Small intestine (tissue), 7 donors: ENCODE results near the gene SEMA3E. TPM values are rescaled to one million over a fixed set of nuclear protein-coding genes. Genes with fewer than 3 reads are reported as not detected.

Experiments
- DNase-seq, 2 donors: peaks; one replicate each; pipeline versions ENCODE4 v3.0.0 to v3.0.0-alpha.2; 2013
- FAIRE-seq: peaks from 2 replicates; lab custom pipeline; 2012; peaks lifted over from hg19 to GRCh38; lab: Jason Lieb, UNC
- H3K27ac ChIP-seq, 3 donors: one replicate each; pipeline ENCODE4 v1.5.1; 2013; ENCODE audit warnings: low read length in 2 of 3, mild to moderate bottlenecking in 2 of 3, control low read depth in 1 of 3, inconsistent platforms in 1 of 3, low read depth in 1 of 3, moderate library complexity in 1 of 3
- H3K27me3 ChIP-seq, 3 donors: one replicate each; pipeline ENCODE4 v1.6.1; 2013; ENCODE audit warnings: low read length in 3 of 3, inconsistent platforms in 1 of 3; ENCODE audit not compliant: control insufficient read depth in 3 of 3, insufficient read depth in 3 of 3
- H3K36me3 ChIP-seq, 3 donors: one replicate each; pipeline ENCODE4 v1.6.1; 2013; ENCODE audit warnings: low read length in 3 of 3, inconsistent platforms in 1 of 3, low read depth in 1 of 3, mild to moderate bottlenecking in 1 of 3, moderate library complexity in 1 of 3; ENCODE audit not compliant: control insufficient read depth in 3 of 3, insufficient read depth in 2 of 3
- H3K4me1 ChIP-seq, 3 donors: one replicate each; pipeline ENCODE4 v1.6.1; 2013; ENCODE audit warnings: low read length in 2 of 3, inconsistent platforms in 1 of 3, low read depth in 1 of 3, mild to moderate bottlenecking in 1 of 3, moderate library complexity in 1 of 3; ENCODE audit not compliant: control insufficient read depth in 3 of 3, insufficient read depth in 2 of 3
- H3K4me3 ChIP-seq, 3 donors: one replicate each; pipeline ENCODE4 v1.5.1; 2013; ENCODE audit warnings: low read length in 3 of 3, control low read depth in 1 of 3, inconsistent platforms in 1 of 3, low read depth in 1 of 3, mild to moderate bottlenecking in 1 of 3, moderate library complexity in 1 of 3
- H3K9me3 ChIP-seq, 2 donors: one replicate each; pipeline ENCODE4 v1.6.1; 2013; ENCODE audit warnings: low read depth in 1 of 2, low read length in 1 of 2; ENCODE audit not compliant: control insufficient read depth in 2 of 2, insufficient read depth in 1 of 2
- WGBS, 3 donors: extraction: QIAGEN DNeasy Blood & Tissue Kit; methylation state at CpG; one replicate each; pipeline ENCODE4 v1.1.7; 2013; 5-methylcytosine and 5-hydroxymethylcytosine counted together
- polyA plus RNA-seq, 4 donors: library from polyadenylated mRNA; stranded (reverse) in 3 of 4; unstranded in 1 of 4; fragments of 200-250 nt in 3 of 4; fragments of 120-200 nt in 1 of 4; gene quantifications; one replicate each; pipeline versions ENCODE4 v1.2.1 to v1.2.3, GENCODE V29; 2013
- donor health status: healthy with polysubstance abuse.
- donor health status: control.
- donor health status: control.
- donor health status: Bipolar disorder and iron deficiency.
- donor health status: healthy.

The SEMA3E gene
- polyA plus RNA-seq, 4 donors: under 0.01 to 1.2 (median 0.10) TPM; not detected in 1

DNA sequence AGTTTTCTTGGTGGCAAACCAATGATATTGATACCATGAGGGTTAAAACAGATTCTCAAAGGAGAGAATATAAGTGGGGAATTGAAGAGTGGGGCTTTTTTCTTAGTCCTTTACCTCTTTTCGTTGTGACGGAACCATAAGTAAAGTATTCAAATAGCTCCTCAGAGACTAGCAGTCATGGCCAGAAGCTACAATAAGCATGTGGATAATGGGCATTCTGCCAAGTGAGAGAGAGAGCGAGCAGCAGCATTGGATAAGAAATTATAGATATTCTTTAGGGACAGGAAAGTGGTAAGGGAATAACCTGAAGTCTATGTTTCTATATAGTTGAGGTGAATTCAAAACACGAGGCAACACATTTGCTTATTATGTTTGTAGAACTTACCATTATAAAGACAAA is 235.1 kb downstream of the SEMA3E start:
- no peaks in the 10 kb centered on the region for H3K9me3 ChIP-seq
- no peak overlapping the region for H3K4me3 ChIP-seq
- WGBS, 3 donors: 27 to 43% (median 28%) methylated on average over 4 of the region's 4 CpGs
- no peak overlapping the region for H3K27ac ChIP-seq
- no peaks in the 10 kb centered on the region for H3K27me3 ChIP-seq
- FAIRE-seq (no peak), DNase-seq (peak in 1 of 2 donors; percentile 6)
- no peaks in the 10 kb centered on the region for H3K4me1 ChIP-seq
- no peaks in the 10 kb centered on the region for H3K36me3 ChIP-seq

DNA sequence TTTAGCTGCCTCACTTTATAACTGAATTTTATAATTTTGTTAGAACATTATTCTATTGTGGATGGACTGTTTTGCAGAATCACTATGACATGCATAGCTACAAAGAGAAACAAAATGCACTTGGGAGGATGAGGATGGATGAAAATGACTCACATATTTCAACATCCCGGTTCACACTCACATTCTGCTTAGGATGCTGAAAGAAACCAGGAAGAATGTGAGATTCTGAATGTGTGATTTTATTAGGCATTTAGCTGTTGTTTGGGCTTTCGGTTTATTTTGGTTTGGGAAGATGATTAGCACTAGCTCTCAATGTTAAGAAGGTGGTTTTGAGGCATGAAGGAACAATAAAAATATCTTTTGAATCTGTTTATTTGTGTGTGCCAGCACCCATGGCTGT is 235.5 kb downstream of the SEMA3E start:
- Histone ChIP-seq H3K27ac (no peak overlapping the region), H3K4me3 (no peak overlapping the region), H3K36me3 (no peaks in the 10 kb centered on the region), H3K9me3 (no peaks in the 10 kb centered on the region), H3K27me3 (no peaks in the 10 kb centered on the region), H3K4me1 (no peaks in the 10 kb centered on the region)
- DNase-seq (no peak), FAIRE-seq (no peak)
- 63 to 89% (median 76%) methylated on average over 2 of the region's 2 CpGs for WGBS, 3 donors

DNA sequence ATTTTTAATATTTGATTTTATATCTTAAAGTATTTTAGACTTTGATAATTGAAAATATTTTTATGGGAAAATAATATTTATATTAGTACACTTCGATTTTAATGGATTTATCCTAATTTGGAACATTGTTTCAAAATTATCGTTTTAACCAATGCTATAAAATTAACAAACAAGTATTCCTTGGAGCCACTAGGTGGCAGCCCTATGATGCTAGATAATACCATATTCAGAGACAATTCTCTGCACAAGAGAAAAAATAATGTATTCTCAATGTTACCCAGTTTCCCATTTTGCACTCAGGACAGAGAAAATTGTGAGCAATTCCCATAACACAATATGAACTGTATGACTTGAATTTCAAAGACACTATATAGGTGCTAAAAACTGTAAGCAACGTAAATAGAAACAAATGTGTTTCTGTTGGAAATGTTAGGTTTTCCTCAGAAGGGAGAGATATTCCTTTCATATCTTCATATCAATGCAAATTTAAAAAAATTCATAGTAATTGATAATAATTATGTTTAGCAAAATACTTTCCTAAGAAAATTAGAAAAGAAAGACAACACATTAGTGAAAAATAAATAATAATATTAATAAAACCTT is 237.8 kb downstream of the SEMA3E start:
- FAIRE-seq (no peak), DNase-seq (peak; percentile 8 to 52)
- Histone ChIP-seq H3K9me3 (no peaks in the 10 kb centered on the region), H3K4me3 (no peak overlapping the region), H3K27me3 (no peaks in the 10 kb centered on the region), H3K27ac (no peak overlapping the region), H3K36me3 (no peaks in the 10 kb centered on the region), H3K4me1 (no peaks in the 10 kb centered on the region)
- WGBS, 3 donors: 26 to 31% (median 29%) methylated on average over 3 of the region's 3 CpGs

DNA sequence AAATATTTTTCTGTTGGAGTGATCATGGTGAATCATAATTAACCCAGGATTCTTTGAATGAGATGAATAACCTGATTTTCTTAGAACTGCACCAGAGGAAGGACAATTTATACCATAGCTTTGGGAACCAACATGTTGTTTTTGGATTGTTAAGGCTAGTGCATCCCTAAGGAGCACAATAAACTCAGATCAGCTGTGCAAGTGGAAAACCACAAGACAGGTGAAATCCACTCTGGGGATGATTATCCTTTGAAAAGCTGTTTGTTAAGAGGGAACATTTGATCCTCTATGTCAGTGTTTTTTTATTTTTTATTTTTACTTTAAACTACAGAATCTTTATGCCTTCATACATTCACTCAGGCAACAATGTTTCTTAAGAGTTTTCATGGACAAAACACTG is 254.2 kb downstream of the SEMA3E start:
- no peaks in the 10 kb centered on the region for H3K4me1 ChIP-seq
- no peaks in the 10 kb centered on the region for H3K36me3 ChIP-seq
- H3K4me3 ChIP-seq: no peak overlapping the region
- no peak for FAIRE-seq
- DNase-seq: no peak
- no peaks in the 10 kb centered on the region for H3K27me3 ChIP-seq
- H3K9me3 ChIP-seq: no peaks in the 10 kb centered on the region
- H3K27ac ChIP-seq: no peak overlapping the region

DNA sequence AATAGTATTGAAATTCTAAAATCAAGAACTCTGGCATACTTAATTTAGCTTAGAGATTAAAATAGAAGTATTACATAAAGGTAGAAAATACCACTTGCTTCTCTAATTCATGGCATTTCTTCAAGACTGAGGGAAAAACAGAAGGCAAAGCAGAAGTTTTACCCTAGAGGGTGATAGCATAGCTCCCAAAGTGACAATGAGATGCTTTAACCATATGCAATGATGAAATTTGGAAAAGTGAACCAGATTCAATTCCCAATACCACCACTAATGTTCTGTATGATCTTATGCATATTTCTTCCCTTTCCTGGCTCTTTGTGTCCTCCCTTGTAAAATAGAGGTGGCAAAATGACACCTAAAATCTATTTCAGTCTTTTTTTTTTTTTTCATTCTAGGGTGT is 260.5 kb downstream of the SEMA3E start:
- no peaks in the 10 kb centered on the region for H3K27me3 ChIP-seq
- no peak overlapping the region for H3K4me3 ChIP-seq
- no peak for DNase-seq
- FAIRE-seq: no peak
- H3K4me1 ChIP-seq: no peaks in the 10 kb centered on the region
- no peak overlapping the region for H3K27ac ChIP-seq
- H3K9me3 ChIP-seq: no peaks in the 10 kb centered on the region
- no peaks in the 10 kb centered on the region for H3K36me3 ChIP-seq

DNA sequence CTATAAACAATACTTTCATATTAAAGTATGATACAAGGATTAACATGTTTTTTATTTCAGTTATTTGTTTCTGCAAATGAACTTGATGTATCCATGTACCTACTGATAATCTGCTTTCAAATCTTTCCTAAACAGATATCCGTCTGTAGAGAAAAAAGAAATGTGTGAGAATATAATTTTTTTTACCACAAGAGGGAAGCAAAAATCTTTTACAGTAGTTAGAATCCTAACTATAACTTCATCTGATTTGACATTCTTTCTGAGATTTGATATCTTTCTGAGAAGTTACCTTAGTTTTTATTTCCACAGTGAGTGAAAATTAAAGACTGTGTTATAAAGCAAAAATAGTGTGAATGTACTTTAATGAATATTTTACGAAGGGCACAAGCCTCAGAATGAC is 282.3 kb downstream of the SEMA3E start:
- no peak for DNase-seq
- H3K27ac ChIP-seq: no peak overlapping the region
- H3K4me1 ChIP-seq: no peaks in the 10 kb centered on the region
- H3K27me3 ChIP-seq: peaks cover 0 to 3% (median 0%) of the 10 kb centered on the region in 3 donors
- FAIRE-seq: no peak
- 26 to 55% (median 44%) methylated on average over 2 of the region's 2 CpGs for WGBS, 3 donors
- H3K36me3 ChIP-seq: no peaks in the 10 kb centered on the region
- no peaks in the 10 kb centered on the region for H3K9me3 ChIP-seq
- H3K4me3 ChIP-seq: no peak overlapping the region

DNA sequence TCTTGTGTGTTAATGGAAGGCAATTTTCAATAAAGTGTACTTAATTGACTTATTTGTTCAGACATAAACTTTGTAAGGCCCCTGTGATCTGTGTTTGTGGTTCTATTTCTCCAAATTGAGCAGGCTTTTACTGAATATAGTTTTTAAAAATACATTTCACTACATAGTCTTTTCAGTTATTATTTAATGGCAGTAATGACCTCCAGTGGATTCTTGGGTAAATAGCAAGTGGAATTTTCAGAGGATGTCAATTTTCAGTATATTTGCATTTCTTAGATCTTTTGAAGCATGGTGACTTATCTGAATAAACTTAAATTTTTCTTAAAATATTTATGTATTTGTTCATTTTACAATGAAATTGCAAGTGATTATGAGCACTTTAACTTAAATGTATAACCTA is 283.2 kb downstream of the SEMA3E start:
- Histone ChIP-seq H3K9me3 (no peaks in the 10 kb centered on the region), H3K4me1 (no peaks in the 10 kb centered on the region), H3K27me3 (peaks cover 0 to 3% (median 0%) of the 10 kb centered on the region in 3 donors), H3K27ac (no peak overlapping the region), H3K36me3 (no peaks in the 10 kb centered on the region), H3K4me3 (no peak overlapping the region)
- FAIRE-seq (no peak), DNase-seq (no peak)

DNA sequence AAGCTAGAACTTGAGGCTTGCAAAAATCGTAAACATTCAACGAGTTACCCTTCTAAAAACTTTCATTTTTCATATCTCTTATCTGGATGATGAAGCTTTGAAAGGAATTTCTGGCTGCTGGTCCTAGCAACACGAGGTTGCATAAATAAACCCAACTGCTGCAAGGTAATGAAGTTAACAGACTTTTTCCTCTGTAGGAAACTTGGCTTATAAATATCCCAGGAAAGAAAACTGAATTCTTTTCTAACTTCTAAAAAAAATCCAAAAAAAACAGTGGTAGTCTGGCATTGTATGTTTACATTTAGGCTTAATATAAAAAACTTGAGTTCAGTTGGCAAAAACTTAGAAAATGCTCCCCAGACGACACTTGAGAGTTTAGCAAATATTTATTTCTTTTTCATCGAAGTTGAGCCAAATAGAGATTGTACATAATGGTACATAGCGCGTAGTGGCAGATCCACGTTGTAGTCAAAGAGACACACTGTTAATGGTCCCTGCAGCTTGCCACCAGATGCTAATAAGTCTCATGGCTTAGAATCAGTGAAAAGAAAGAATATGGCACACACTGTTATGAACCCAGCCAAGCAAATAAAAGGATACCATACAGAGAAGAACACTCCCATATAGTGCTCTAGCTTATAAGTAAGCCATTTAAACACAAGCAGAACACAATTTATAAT is 285.9 kb downstream of the SEMA3E start:
- Histone ChIP-seq H3K27ac (no peak overlapping the region), H3K4me3 (no peak overlapping the region), H3K4me1 (no peaks in the 10 kb centered on the region), H3K9me3 (no peaks in the 10 kb centered on the region), H3K27me3 (peaks cover 0 to 3% (median 0%) of the 10 kb centered on the region in 3 donors), H3K36me3 (no peaks in the 10 kb centered on the region)
- no peak for DNase-seq
- 45 to 49% (median 48%) methylated on average over 8 of the region's 8 CpGs for WGBS, 3 donors
- no peak for FAIRE-seq

DNA sequence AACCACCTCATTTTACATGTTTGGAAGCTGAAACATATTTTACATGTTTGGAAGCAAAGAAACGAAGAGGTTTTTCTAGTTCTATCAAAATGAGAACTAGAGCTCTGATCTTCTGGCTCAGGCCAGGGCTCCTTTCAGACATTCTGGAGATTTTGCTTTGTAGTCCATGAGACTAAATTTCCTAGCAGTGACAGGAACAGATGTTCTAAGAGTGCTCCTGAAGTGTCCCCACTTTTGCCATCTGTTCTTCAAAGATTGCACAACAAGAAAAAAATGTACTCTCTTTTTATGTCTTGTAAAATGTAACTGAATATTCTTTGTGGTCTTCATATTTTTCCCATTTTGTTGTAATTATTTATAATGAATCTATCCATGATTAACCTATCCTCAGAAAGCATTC is 289.8 kb downstream of the SEMA3E start:
- Histone ChIP-seq H3K9me3 (no peaks in the 10 kb centered on the region), H3K27me3 (no peaks in the 10 kb centered on the region), H3K4me1 (no peaks in the 10 kb centered on the region), H3K36me3 (no peaks in the 10 kb centered on the region), H3K4me3 (no peak overlapping the region), H3K27ac (no peak overlapping the region)
- WGBS, 3 donors: 62 to 79% (median 67%) methylated on average over 1 of the region's 1 CpG
- DNase-seq (no peak), FAIRE-seq (peak; percentile 36)
